Measurements from ENCODE around the gene TCF7.
"Not testable (repeated sequence)": the region's sequence is repeated elsewhere in the genome, so short reads cannot be mapped to it uniquely, and the experiment has no call there.

Gene TCF7

GRCh38 chr5:134149571-134150303 lies 35.3 kb downstream of the TCF7 start:
- no peak for TF ChIP-seq ZFX (IDR thresholded peaks at IDR 0.05)
- TF ChIP-seq, protein P1, sequence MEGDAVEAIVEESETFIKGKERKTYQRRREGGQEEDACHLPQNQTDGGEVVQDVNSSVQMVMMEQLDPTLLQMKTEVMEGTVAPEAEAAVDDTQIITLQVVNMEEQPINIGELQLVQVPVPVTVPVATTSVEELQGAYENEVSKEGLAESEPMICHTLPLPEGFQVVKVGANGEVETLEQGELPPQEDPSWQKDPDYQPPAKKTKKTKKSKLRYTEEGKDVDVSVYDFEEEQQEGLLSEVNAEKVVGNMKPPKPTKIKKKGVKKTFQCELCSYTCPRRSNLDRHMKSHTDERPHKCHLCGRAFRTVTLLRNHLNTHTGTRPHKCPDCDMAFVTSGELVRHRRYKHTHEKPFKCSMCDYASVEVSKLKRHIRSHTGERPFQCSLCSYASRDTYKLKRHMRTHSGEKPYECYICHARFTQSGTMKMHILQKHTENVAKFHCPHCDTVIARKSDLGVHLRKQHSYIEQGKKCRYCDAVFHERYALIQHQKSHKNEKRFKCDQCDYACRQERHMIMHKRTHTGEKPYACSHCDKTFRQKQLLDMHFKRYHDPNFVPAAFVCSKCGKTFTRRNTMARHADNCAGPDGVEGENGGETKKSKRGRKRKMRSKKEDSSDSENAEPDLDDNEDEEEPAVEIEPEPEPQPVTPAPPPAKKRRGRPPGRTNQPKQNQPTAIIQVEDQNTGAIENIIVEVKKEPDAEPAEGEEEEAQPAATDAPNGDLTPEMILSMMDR (conservative IDR thresholded peaks at IDR 0.05) = no peak
- H3K27ac ChIP-seq = no peak overlapping the region

DNA sequence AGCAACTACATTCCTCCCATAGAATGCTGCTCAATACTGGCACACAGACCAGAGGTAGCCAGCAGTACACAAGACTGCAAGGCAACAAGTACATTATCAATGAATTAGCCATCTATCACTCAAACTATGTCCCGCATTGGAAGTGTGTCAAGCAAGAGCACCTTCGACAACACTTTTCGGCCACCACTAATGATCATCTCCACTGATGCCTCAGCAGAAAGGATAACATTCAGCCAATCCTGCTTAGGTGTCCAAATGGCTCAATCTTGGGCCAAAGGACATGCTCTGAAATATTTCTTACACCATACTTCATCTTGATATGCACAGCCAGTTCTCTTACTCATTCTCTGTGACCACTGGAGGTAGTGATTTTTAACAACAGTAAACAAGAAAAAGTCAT lies 37.2 kb downstream of the TCF7 start:
- TF ChIP-seq ZFX (IDR thresholded peaks at IDR 0.05) = no peak
- TF ChIP-seq, protein P1 (conservative IDR thresholded peaks at IDR 0.05) = no peak
- no peak overlapping the region for H3K27ac ChIP-seq

DNA sequence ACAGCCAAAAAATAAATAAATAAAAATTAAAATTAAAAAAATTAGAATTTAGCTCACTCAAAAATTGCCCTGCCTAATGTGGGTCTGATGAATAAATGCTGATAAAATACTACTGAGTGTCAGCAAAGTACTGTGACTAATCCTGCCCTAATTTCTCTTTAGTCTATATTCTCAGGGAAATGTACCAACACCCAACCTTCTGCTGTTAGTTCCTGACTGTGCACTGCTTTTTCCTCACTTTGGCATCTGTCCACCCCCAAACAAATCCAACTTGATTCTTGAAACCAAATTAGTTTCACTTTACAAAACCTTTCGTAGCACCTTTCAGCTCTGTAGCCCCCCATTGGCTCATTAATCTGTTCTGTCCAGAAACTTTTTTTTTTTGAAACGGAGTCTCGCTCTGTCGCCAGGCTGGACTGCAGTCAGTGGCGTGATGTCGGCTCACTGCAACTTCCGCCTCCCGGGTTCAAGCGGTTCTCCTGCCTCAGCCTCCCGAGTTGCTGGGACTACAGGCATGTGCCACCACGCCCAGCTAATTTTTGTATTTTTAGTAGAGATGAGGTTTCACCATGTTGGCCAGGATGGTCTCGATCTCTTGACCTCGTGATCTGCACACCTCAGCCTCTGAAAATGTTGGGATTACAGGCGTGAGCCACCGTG lies 37.8 kb downstream of the TCF7 start:
- H3K27ac ChIP-seq = not testable (repeated sequence)

DNA sequence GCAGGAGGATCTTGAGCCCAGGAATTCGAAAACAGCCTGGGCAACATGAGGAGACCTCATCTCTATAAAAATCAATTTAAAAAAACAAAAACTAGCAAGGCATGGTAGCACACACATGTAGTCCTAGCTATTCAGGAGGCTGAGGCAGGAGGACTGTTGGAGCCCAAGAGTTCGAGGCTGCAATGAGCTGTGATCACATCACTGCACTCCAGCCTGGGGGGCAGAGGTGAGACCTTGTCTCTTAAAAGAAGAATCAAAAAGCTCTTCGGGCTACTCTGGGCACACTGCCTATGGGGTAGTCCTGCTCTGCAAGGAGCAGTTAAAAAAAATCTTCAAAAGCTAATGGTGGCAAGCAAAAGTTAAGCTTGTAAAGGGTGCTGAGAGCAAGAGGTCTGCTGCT lies 38.8 kb downstream of the TCF7 start:
- no peak for TF ChIP-seq ZFX (IDR thresholded peaks at IDR 0.05)
- TF ChIP-seq, protein P1 (conservative IDR thresholded peaks at IDR 0.05) = no peak
- H3K27ac ChIP-seq = no peak overlapping the region

GRCh38 chr5:134153657-134154056 lies 39.2 kb downstream of the TCF7 start:
- H3K27ac ChIP-seq = no peak overlapping the region
- no peak for TF ChIP-seq ZFX (IDR thresholded peaks at IDR 0.05)
- TF ChIP-seq, protein P1 (conservative IDR thresholded peaks at IDR 0.05) = no peak

GRCh38 chr5:134161513-134162395 lies 47.3 kb downstream of the TCF7 start:
- TF ChIP-seq, protein P1 (conservative IDR thresholded peaks at IDR 0.05) = no peak
- TF ChIP-seq ZFX (IDR thresholded peaks at IDR 0.05) = no peak
- no peak overlapping the region for H3K27ac ChIP-seq

GRCh38 chr5:134162592-134162991 lies 48.1 kb downstream of the TCF7 start:
- TF ChIP-seq ZFX (IDR thresholded peaks at IDR 0.05) = no peak
- TF ChIP-seq, protein P1 (conservative IDR thresholded peaks at IDR 0.05) = no peak

More at GRCh38 chr5:134162592-134162991, 48.1 kb downstream of the TCF7 start:
- H3K27ac ChIP-seq = no peak overlapping the region

All from C4-2B (cell line).